ENCODE data around the gene DDC.

DNA sequence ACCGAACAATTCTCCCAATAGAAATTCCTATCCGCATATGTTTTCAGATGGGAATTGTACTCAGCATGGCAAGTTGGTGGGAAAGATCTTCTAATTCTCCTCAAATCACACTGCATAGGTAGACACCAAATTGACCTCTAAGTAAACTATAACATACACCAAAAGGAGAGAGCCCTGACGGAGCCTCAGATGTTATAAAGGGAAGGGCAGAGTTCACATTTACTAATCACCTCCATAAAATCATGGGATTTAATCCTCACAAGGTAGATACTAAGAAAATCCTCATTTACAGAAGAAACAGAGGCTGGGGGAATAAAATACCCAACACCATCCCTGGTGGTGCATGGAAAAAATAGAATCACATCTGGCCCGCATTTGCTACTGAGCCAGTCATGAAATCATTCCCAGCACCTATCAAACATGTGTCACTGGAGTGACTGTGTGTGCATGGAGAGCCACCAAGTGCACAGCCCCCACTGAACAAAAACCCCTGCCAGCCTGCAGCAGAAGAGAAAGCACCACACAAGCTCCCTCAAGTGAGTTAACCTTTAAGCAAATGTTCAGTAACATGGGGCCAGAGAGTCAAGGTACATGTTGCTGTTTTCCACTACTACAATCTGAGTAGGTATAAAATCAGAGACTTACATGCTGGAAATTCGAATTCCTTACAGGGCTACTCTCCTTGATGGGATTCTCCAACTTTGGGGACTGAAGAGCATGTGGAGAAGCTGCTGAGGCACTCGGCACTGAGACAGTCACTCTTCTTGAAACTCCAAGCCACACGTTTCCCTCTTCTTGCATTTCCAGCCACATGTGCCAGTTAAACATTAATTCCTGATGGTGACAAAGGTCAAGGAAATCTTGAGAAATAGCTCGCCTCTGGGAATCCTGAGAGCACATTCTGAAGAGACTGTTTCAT, at the start of gene DDC:
- no peak for TF ChIP-seq CTCF (IDR thresholded peaks at IDR 0.05; ENCODE audit: insufficient read depth, low read length, poor library complexity, severe bottlenecking)
- TF ChIP-seq EZH2phosphoT487 (conservative IDR thresholded peaks at IDR 0.05; ENCODE audit: low read length), result no peak
